Measurements from ENCODE around the gene EPB41L4A.

Gene EPB41L4A

DNA sequence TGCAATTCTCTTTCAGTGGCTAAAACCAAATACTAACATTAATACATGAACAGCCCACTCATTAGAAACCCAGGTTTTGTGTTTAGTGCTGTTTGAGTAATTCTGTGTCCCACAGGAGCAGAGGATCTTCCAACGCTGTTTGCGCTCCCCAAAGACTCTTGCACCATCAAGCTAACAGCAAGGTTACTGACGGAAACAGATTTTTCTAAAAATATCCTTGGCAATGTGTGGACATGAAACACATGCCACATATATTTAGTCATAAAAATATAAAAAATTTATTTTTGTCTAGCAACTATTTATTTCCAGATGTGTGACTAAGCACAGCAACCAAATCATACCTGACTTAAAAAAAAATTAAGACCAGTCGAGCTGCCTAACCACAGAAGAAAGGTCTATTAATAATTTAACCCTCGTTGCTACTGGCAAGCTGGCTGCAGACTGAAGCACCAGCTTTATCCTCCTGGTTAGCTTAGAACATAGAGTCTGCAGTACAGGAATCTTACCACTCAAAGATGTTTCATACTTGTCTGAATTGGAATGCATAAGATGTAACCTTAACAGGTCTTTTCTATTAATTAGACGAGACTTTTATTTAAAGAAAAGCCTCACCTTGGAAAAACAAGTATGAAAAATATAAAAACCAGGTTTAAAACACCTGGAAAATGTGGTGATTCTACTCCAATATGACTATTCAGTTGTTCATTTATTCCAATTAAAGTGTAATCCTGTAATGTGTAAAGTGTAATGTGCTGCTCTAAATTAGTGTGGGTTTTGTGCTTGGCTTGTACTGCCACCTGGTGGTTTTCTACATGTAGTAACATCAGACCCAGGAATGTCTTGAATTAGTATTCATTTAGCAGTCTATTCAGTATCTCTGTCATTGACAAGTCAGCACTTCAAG is 272.5 kb downstream of the EPB41L4A start:
- DNase-seq, result peak; percentile 23

DNA sequence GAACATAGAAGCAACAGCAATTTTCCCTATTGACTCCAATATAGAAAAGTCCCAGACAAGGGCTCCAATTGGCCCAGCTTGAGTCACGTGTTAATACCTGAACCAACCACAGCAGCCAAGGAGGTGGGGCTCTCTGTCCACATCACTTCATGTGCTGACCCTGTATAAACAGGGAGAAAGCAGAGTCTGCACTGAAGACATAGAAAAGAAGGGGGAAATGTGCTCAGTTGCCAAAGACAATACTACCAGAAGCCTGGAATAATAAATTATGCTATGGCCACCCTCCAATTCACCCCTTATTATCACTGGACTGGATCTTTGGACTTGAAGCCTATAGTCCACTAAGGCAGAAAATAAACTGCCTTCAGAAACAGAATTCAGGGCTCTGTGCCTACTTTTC is 275.4 kb downstream of the EPB41L4A start:
- no peak for DNase-seq

DNA sequence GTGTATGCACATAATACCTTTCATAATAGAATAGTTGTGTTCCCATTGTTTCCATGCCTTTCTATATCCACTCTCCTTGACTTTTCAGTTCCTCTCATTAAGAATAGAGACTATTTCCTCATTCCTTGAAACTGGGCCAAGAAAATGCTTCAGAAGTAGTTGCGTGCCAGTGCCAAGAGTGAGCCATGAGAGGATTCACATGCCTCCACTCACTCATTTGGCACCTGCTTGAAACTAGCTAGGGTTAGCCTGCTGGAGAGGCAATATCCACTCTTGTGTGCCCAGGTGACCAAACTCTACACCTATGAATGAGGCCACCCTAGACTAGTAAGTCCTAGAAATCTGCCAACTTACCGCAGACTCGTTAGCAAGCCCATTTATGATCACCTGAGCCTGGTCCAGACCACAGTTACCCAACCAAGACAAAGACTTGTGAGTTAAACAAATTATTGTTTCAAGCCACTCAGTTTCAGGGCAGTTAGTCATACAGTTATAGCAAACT is 276.3 kb downstream of the EPB41L4A start:
- no peak for DNase-seq

DNA sequence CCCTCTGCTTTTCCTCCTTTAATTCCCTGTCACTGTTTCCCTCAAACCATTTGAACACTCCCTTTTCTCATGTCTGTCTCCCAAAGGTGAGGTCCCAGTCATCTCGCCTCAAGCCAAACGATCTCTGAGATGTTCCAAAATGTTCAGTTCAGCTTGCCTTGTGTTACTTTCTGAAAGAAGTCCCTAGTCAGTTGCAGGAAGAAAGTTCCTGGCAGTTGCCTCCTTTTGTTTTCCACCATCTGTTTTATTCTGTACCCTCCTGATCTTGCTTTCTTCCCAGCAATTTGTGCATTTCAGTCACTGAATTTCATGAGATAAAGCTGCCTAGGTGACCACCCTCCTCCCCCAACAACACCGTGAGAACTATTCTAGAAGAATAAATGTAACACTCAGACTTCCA is 277.5 kb downstream of the EPB41L4A start:
- DNase-seq, result no peak

DNA sequence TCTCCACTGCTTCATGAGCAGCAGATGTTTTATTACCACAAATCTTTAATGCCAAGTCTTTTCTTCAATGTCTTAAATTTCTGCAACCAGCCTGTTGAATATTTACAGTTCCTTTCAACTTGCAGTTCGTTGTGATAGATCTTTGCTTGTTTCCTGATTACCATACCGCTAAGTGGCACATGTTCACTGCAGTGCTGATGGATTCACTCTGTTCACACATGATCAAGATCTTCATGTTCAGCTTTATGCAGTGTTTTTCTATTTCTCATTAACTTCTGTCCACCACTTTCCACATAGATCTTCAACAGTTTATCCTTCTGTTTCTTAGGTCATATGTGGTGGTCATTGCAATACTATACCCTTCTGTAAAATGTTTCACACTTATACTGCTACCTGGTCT is 280.6 kb downstream of the EPB41L4A start:
- DNase-seq, result no peak

DNA sequence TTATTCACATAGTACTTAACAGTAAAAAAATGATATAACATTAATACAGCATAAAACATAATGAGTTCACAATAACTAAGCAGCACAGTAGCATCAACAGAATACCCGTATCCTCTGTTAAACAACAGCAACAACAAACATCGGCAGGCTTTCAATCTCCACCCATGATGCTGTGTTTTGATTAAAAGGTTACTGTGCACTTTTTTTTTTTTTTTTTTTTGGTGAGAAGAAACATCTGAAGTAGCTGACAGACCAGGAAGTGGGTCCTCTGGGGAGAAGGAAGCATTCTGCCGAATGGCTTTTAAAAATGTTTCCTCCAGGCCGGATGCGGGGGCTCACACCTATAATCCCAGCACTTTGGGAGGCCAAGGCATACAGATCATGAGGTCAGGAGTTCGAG is 282.3 kb downstream of the EPB41L4A start:
- no peak for DNase-seq

DNA sequence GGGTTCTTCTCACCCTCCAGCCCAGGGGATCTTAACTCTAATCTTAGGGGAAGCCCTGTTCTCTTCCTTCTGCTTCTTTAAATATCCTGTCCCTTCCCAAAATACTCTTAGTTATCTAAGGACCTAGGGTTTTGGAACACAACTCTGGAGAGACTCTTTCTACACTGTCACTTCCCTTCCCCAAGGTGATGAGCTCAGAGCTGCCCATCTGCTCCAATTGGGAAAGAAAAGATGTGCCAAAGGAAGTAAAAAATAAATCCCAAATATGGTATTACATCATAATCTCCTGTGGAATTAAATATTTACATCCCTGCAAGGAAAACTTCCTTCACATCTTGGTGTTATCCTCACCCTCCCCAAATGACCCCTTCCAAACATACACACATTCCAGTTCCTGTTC is 291.2 kb downstream of the EPB41L4A start:
- DNase-seq, result no peak

DNA sequence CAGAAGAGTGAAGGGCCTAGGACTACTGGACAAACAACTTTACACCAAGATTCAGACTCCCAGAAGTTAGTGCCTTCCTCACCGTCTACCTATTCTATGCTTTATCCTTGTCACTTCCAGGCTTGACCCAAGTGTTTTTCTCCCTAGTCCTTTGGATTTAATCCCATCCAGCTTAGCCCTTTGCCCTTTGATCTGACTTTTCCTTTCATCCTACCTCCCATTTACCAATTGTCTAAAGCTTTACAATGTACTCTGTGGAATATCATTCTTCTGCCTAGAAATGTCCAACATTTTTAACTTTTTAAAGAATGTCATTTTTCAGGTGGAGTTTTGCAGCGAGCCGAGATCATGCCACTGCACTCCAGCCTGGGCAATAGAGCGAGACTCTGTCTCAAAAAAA is 292.1 kb downstream of the EPB41L4A start:
- no peak for DNase-seq

DNA sequence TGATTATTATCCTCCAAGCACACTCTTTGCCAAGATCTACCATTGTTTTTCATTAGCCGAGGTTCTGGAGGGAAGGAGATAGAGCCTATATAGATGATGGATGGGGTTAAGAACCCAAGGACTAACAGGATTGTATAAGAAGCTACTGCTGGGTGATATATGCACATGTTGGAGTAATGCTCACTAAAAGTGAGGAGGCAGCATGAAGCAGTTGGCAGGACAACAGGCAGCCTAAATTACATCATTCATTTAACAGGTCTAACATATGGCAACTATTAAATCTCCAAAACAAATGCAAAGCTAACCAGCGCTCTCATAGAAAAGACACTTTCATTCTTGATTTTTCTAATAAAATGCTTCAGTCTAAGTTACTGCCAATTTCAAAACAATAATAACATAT is 293.2 kb downstream of the EPB41L4A start:
- no peak for DNase-seq

DNA sequence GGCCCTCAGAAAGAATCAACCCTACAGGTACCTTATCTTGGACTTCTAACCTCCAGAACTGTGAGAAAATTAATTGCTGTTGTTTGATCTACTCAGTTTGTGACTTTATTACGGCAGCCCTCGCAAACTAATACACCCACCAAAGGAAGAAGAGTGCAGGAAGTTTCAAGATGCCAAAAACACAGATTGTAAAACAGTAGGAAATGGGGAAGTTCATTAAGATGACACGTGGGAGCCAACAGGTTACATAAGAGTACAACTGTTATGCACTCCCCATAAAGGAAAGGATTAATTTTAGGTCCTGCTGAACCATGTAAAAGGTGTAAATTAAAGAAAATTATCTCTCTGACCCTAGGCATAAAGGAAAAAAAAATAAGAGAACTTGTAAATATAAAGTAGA is 294.3 kb downstream of the EPB41L4A start:
- no peak for DNase-seq

DNA sequence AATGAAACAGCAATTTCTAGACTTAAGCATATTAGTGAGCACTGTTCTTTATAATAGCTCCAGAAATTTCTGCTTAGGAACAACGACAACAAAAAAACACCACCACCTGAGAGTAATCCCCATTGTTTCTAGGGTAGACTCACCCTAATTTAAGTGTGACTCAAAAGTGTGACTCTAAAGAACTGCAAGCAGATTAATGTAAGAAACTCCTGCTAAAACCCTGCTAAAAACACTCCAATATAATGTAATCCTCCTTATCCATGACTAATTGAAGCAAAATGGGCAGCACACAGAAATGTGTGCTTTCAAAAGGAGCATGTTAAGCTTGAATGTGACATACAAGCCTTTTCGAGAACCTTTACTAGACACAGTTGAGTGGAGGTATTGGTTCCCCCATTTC is 296.0 kb downstream of the EPB41L4A start:
- no peak for DNase-seq

DNA sequence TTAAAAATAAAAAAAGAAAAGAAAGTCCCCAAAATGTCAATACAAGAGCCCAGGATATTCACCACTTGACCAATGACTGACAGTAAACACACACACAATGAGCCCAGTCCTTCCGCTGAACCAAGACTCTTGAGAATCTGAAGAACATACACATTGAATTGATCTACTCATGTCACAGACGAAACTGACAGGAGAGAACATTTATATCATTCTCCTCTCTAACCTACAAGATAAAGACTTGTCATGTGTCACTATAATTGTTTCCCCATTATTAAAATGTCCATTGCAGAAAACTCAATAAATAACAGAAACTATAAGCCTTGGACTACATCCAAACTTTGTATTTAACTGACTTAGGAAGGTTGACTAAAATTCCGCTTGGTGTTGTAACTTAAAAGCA is 296.7 kb downstream of the EPB41L4A start:
- DNase-seq, result no peak

DNA sequence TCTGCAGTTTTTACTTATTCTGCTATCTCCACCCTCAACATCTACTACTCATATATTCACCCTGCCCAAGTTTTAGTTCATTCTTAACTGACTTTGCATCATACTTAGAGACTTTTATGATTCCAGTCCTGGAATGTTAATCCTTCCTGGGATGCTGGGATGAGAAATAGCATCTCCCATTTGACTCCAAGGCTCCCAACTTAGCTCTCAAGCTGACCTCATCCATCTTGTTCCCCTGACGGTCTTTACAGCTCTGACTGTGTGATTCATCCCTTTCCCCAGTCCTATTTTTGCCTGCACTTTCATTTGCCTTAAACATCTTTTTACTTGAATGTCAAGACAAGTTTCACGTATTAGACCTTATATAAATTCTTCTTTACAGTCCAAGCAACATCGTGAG is 297.8 kb downstream of the EPB41L4A start:
- no peak for DNase-seq

DNA sequence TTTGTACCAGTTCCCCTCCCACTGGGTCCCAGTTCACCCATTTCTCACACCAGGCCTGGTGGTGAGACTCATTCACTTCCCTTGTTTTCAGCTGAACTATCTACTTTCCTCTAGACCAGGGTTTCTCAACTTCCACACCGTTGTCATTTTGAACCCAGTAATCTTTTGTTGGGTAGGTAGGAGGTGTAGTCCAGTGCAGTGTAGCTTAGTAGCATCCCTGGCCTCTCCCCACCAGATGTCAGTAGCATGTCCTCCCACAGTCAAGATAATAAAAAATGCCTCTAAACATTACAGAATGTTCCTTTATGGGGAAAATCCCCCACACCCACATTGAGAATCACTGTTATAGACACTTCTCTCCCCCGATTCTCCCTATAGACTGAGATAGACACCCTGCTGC is 299.1 kb downstream of the EPB41L4A start:
- DNase-seq, result no peak

DNA sequence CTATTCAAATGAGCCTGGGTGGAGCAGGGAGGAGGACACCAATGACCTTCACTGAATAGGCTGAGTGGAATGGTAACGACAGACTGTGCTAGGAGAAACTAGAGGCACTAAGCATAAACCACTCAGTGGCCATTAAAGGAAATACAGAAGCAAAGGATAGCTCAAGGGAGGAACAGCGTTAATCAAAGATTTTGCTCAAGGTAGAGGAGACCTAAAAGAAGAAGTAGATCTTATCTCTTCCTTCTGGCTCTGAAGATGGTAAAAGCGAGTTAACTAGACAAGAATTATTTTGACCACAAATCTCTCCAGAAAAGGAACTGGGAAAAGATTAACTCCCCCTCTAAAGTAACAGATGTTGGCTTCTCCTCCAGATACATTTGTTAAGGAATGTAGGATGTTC is 299.6 kb downstream of the EPB41L4A start:
- no peak for DNase-seq

DNA sequence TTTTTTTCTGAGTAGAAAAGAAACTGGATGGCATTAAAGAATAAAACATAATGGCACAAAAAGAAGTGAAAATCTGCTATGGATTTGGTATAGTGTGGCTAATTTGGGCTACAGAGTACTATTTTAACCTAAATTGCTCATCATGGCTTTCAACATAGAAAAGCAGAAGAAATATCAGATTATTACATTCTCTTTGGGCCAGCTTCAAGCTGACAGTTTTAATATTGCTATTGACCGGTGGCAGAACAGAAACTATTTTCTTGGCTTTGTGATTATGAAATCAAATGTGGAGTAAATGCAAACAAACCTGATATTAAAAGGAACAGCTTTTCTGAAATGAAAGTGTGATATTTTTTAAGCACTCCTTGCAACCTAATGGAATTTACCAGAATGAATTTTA is 301.5 kb downstream of the EPB41L4A start:
- no peak for DNase-seq

DNA sequence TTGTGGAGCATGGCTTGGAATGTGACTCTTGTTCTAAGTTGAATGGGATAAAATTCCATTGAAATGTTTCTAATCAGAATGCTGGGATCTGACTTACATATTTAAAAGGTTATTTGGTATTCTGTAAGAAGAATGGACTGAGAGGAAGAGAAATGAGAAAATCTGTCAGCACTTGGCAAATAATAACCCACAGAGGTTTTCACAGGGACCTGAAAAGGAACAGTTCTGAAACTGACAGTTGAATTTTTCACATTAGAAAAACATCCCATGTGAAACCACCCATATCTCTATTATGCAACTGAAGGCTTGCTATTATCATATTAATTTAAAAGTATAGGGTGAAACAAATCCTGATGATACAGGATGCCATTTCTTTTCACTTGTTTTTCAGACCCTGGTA is 302.7 kb downstream of the EPB41L4A start:
- DNase-seq, result no peak

DNA sequence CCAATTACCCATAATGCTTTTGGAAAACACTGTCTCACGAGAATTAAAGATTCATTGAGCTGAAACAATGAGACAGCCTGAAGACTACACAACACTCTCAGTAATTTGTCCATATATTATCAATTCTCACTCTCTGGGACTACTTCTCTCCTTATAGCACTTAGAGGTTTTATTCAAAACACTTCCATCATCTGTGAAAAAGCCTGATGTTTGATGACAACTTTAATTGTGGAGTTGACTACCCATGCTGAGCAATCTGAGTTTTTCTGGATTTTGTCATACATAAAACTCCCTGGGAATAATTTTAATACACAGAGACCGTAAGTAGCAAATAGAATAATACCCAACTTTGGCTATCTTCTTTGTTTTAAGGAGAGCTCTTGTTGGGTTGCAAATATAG is 305.5 kb downstream of the EPB41L4A start:
- no peak for DNase-seq

Data from NCI-H1092 (cell line).